Lower lobe of right lung (tissue), 2 donors: Measurements from ENCODE around the gene NCAPD3. TPM values are rescaled to one million over a fixed set of nuclear protein-coding genes. Genes with fewer than 3 reads are reported as not detected.

Experiments
- ATAC-seq, 2 donors: fragments of 200-7000 bp; cut with Tn5 transposase; one replicate each; pipeline ENCODE4 v1.9.1; 2020 to 2022; ENCODE audit warnings: mild to moderate bottlenecking in 2 of 2, moderate library complexity in 2 of 2
- DNase-seq: peaks from one replicate; pipeline ENCODE4 v3.0.0-alpha.2; 2020
- H3K27ac ChIP-seq: fragments of 200-600 bp; one replicate; pipeline ENCODE4 v1.8.0; 2022
- H3K27me3 ChIP-seq: fragments of 200-600 bp; one replicate; pipeline ENCODE4 v1.8.0; 2022; ENCODE audit warnings: low read depth
- H3K36me3 ChIP-seq: fragments of 200-600 bp; one replicate; pipeline ENCODE4 v1.8.0; 2022; ENCODE audit warnings: mild to moderate bottlenecking
- H3K4me1 ChIP-seq: fragments of 200-600 bp; one replicate; pipeline ENCODE4 v1.8.0; 2022
- H3K4me3 ChIP-seq: fragments of 200-600 bp; one replicate; pipeline ENCODE4 v1.8.0; 2022; ENCODE audit warnings: mild to moderate bottlenecking
- H3K9me3 ChIP-seq: fragments of 200-600 bp; one replicate; pipeline ENCODE4 v1.8.0; 2022
- CTCF ChIP-seq: fragments of 200-600 bp; IDR thresholded peaks from one replicate; pipeline ENCODE4 v1.8.0; 2022; ENCODE audit warnings: antibody characterized with exemption, mild to moderate bottlenecking
- intact Hi-C: fragments of 100-400 bp; cut with DNase I; formaldehyde crosslinking; loops from one replicate; pipeline ENCODE4 v1.11.0; 2022
- total RNA-seq: library from RNA; stranded (reverse); fragmentation: NEBNext Ultra II Directional; extraction: Animal tissue kit (Norgen Biotek cat#: 25700); gene quantifications from one replicate; pipeline ENCODE4 v1.2.1, GENCODE V29; 2021
- donor health status: DM: no; HTN: yes; CAD: no; lungs with severe emphysema.

NCAPD3 gene
- total RNA-seq, 1 donor from 2014 or later, result 17.6 TPM

GRCh38 chr11:134139873-134140331, 83.9 kb downstream of the NCAPD3 start:
- Histone ChIP-seq H3K36me3 (no peaks in the 10 kb centered on the region), H3K27me3 (no peaks in the 10 kb centered on the region), H3K9me3 (no peaks in the 10 kb centered on the region), H3K4me3 (no peak overlapping the region), H3K27ac (no peak overlapping the region), H3K4me1 (no peaks in the 10 kb centered on the region)
- intact Hi-C loops, result loop anchor here (10.0 kb wide), 1 partner anchor 85 kb away; no protein-coding TSS in a partner anchor
- ATAC-seq, result peak; percentile 72 to 83
- DNase-seq, result no peak
- peak; percentile 86 for TF ChIP-seq CTCF

- intact Hi-C loops, result loop anchor here (10.0 kb wide), 1 partner anchor 85 kb away; no protein-coding TSS in a partner anchor
- H3K36me3 ChIP-seq, result no peaks in the 10 kb centered on the region
- no peaks in the 10 kb centered on the region for H3K4me1 ChIP-seq
- no peaks in the 10 kb centered on the region for H3K9me3 ChIP-seq
- TF ChIP-seq CTCF, result no peak
- H3K4me3 ChIP-seq, result no peak overlapping the region
- DNase-seq (no peak), ATAC-seq (peak in 1 of 2 donors; percentile 7)
- no peaks in the 10 kb centered on the region for H3K27me3 ChIP-seq
- no peak overlapping the region for H3K27ac ChIP-seq
Observed at GRCh38 chr11:134139303-134139872, 84.4 kb downstream of the NCAPD3 start.

GRCh38 chr11:134138376-134138775, 85.4 kb downstream of the NCAPD3 start:
- intact Hi-C loops, result loop anchor here (10.0 kb wide), 1 partner anchor 84 kb away; no protein-coding TSS in a partner anchor
- Histone ChIP-seq H3K4me3 (no peak overlapping the region), H3K36me3 (no peaks in the 10 kb centered on the region), H3K9me3 (no peaks in the 10 kb centered on the region), H3K27ac (no peak overlapping the region), H3K4me1 (no peaks in the 10 kb centered on the region), H3K27me3 (no peaks in the 10 kb centered on the region)
- DNase-seq (no peak), ATAC-seq (no peak)
- TF ChIP-seq CTCF, result no peak

GRCh38 chr11:134134167-134134566, 89.6 kb downstream of the NCAPD3 start:
- Histone ChIP-seq H3K4me3 (no peak overlapping the region), H3K9me3 (peaks cover 11% of the 10 kb centered on the region), H3K27ac (no peak overlapping the region), H3K36me3 (no peaks in the 10 kb centered on the region), H3K27me3 (no peaks in the 10 kb centered on the region), H3K4me1 (no peaks in the 10 kb centered on the region)
- intact Hi-C loops, result loop anchor here (10.0 kb wide), 1 partner anchor 79 kb away; no protein-coding TSS in a partner anchor
- TF ChIP-seq CTCF, result no peak
- DNase-seq (no peak), ATAC-seq (no peak)

DNA sequence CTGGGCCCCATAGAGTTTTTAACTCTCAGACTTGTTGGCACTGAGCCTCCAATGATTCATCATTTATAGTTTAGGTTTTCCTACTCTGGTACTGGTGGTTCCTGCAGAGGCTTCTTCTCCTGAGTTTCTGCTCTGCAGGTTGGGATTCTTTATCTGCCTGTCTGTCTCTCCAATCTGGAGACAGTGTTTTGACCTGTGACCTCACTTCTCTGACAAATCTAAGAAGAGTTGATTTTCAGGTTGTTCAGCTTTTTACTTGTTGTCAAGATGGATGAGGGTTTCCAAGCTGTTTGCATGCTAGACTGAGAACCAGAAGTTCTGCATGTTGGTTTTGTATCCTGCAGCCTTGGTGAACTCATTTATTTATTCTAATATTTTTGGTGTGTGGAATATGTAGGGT, 91.0 kb downstream of the NCAPD3 start:
- no peak for DNase-seq
- intact Hi-C loops, result loop anchor here (10.0 kb wide), 1 partner anchor 78 kb away; no protein-coding TSS in a partner anchor
- no peak for ATAC-seq
- H3K9me3 ChIP-seq, result peaks cover 11% of the 10 kb centered on the region
- TF ChIP-seq CTCF, result no peak
- no peak overlapping the region for H3K4me3 ChIP-seq
- no peak overlapping the region for H3K27ac ChIP-seq
- no peaks in the 10 kb centered on the region for H3K27me3 ChIP-seq
- no peaks in the 10 kb centered on the region for H3K4me1 ChIP-seq
- no peaks in the 10 kb centered on the region for H3K36me3 ChIP-seq
